ENCODE data around the gene GPR150.
A peak's percentile ranks its signal among the peaks of the same experiment; 100 is the strongest.

GPR150 gene

DNA sequence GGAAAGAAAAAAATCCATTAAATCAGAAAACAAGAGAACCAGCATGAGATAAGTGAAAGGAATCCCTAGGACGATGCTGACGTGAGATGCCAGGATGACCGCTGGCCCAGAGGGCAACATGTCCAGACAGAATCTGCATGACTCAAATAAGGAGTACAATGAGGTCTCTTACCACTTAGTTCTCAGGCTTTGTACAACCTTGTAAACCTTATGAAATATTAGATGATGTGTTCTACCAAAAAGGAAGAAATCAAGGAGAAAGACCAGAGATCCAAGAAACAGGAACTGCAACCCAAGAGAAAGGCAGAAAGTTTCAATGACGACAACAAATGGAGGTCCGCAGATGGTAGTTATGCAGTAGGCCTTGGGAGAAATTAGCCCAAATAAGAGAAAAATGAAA lies 2.8 kb upstream of the GPR150 start:
- no peak overlapping the region for H3K4me3 ChIP-seq (ENCODE audit: low read depth, low read length)
- DNase-seq (ENCODE audit: low read depth): no peak
- TF ChIP-seq, protein P1, sequence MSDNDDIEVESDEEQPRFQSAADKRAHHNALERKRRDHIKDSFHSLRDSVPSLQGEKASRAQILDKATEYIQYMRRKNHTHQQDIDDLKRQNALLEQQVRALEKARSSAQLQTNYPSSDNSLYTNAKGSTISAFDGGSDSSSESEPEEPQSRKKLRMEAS (IDR thresholded peaks at IDR 0.05; ENCODE audit: low read depth, low read length): no peak
- no peak for TF ChIP-seq MYC (IDR thresholded peaks at IDR 0.05; ENCODE audit: low read depth, low read length)
- TF ChIP-seq, protein P2, sequence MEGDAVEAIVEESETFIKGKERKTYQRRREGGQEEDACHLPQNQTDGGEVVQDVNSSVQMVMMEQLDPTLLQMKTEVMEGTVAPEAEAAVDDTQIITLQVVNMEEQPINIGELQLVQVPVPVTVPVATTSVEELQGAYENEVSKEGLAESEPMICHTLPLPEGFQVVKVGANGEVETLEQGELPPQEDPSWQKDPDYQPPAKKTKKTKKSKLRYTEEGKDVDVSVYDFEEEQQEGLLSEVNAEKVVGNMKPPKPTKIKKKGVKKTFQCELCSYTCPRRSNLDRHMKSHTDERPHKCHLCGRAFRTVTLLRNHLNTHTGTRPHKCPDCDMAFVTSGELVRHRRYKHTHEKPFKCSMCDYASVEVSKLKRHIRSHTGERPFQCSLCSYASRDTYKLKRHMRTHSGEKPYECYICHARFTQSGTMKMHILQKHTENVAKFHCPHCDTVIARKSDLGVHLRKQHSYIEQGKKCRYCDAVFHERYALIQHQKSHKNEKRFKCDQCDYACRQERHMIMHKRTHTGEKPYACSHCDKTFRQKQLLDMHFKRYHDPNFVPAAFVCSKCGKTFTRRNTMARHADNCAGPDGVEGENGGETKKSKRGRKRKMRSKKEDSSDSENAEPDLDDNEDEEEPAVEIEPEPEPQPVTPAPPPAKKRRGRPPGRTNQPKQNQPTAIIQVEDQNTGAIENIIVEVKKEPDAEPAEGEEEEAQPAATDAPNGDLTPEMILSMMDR (IDR thresholded peaks at IDR 0.05; ENCODE audit: low read depth, low read length): no peak
- TF ChIP-seq POLR2A (IDR thresholded peaks at IDR 0.05; ENCODE audit: extremely low read depth, insufficient read length): no peak

DNA sequence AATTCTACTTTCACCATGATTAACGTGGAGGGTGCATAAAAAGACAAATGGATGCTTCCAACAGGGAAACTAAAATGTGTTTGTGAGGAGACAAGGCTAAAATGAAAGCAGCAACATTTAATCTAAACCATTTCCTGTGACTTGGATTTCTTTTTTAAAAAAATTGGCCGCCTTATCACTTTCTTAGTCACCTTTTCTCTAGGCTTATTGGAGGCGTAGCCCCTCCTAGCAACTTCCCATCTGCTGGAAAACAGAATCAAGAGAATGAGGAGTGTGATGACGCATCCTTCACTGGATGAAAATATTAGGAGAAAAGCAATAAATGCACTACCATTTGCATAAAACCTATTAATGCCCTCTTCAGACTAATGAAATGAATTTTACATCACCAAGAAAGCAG lies 791 bp upstream of the GPR150 start:
- DNase-seq (ENCODE audit: low read depth): no peak
- TF ChIP-seq, protein P2 (IDR thresholded peaks at IDR 0.05; ENCODE audit: low read depth, low read length): no peak
- no peak for TF ChIP-seq POLR2A (IDR thresholded peaks at IDR 0.05; ENCODE audit: extremely low read depth, insufficient read length)
- TF ChIP-seq, protein P1 (IDR thresholded peaks at IDR 0.05; ENCODE audit: low read depth, low read length): no peak
- no peak for TF ChIP-seq MYC (IDR thresholded peaks at IDR 0.05; ENCODE audit: low read depth, low read length)
- H3K4me3 ChIP-seq (ENCODE audit: low read depth, low read length): no peak overlapping the region

DNA sequence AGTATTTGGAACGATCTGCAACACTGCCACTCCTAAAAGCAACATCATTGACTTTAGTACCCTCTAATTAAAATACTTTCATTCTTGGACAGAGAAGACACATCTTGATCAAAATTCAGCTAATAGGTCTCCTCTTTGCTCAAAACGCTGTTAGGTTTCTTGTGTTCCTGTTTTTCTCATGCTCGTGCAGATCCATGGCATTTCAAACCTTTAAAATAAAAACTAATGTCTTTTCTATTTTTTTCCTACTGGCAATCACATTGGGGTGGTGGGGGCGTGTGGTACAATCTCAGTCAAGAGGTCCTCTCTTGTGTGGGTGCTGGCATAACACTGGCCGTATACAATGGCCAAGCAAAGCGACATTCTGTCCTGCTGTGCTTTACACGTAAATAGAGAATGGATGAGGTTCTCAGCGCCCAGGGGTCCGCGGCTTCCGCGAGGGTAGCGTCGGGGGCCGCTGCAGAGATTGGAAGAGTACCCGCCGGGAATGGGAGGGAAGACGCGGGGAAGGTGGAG lies 315 bp upstream of the GPR150 start:
- H3K4me3 ChIP-seq (ENCODE audit: low read depth, low read length): peak overlapping the region; percentile 64
- peak; percentile 31 for DNase-seq (ENCODE audit: low read depth)
- TF ChIP-seq POLR2A (IDR thresholded peaks at IDR 0.05; ENCODE audit: extremely low read depth, insufficient read length) (no peak), MYC (IDR thresholded peaks at IDR 0.05; ENCODE audit: low read depth, low read length) (no peak)
- TF ChIP-seq, protein P1 (IDR thresholded peaks at IDR 0.05; ENCODE audit: low read depth, low read length): no peak
- TF ChIP-seq, protein P2 (IDR thresholded peaks at IDR 0.05; ENCODE audit: low read depth, low read length): no peak

DNA sequence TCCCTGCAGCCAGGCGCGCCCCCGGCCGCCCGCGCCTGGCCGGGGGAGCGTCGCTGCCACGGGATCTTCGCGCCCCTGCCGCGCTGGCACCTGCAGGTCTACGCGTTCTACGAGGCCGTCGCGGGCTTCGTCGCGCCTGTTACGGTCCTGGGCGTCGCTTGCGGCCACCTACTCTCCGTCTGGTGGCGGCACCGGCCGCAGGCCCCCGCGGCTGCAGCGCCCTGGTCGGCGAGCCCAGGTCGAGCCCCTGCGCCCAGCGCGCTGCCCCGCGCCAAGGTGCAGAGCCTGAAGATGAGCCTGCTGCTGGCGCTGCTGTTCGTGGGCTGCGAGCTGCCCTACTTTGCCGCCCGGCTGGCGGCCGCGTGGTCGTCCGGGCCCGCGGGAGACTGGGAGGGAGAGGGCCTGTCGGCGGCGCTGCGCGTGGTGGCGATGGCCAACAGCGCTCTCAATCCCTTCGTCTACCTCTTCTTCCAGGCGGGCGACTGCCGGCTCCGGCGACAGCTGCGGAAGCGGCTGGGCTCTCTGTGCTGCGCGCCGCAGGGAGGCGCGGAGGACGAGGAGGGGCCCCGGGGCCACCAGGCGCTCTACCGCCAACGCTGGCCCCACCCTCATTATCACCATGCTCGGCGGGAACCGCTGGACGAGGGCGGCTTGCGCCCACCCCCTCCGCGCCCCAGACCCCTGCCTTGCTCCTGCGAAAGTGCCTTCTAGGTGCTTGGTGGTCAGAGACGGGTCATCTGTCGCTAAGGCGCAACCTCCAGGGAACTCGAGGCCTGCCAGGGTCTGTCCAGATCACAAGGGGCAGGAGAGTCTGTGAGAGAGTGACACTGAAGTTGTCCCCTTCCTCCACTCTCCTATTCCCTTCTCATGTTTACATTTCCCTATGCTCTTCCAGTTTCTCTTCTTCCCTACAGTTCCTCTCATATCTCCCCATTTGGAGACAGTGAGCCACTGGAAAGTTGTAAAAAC lies 1.3 kb downstream of the GPR150 start:
- DNase-seq (ENCODE audit: low read depth): peak; percentile 73
- TF ChIP-seq MYC (IDR thresholded peaks at IDR 0.05; ENCODE audit: low read depth, low read length): no peak
- no peak for TF ChIP-seq POLR2A (IDR thresholded peaks at IDR 0.05; ENCODE audit: extremely low read depth, insufficient read length)
- TF ChIP-seq, protein P1 (IDR thresholded peaks at IDR 0.05; ENCODE audit: low read depth, low read length): no peak
- TF ChIP-seq, protein P2 (IDR thresholded peaks at IDR 0.05; ENCODE audit: low read depth, low read length): no peak
- H3K4me3 ChIP-seq (ENCODE audit: low read depth, low read length): peak overlapping the region; percentile 33

DNA sequence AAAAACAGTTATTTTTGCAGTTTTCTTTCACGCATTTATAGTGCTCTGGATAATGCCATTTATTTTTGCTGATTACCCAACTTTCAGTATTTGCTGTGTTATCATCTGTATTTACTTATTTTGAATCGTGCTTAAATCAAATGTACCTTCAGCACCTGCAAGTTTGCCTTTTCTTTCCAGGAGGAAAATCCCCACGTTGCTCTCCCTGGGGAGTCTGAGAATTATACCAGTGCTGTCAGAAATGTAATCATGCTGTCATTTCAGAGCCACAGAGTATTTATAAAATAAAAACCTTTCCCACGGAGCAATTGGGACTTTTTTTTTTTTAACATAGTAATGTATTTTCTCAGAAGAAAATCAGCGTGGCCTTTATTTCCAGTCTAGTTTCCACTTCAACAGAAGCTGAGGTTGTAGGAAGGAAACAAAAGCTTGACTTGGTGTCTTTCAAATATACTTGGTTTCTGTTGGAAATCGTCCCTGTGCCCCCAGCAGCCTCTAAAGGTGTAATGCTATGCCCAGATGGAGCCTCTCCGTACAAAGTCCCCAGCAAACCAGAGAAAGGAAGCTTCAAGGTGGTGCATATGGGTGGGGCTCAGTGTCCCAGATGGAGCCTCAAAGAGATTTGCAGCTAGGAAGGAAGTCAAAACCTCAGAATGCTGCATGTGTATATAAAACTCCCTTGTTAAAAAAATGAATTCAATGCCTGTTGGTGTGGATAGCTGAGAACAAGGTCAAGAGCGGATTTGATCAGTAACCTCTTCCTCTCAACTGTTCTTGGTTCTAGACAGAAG lies 2.1 kb downstream of the GPR150 start:
- H3K4me3 ChIP-seq (ENCODE audit: low read depth, low read length): no peak overlapping the region
- peak; percentile 59 for DNase-seq (ENCODE audit: low read depth)
- TF ChIP-seq MYC (IDR thresholded peaks at IDR 0.05; ENCODE audit: low read depth, low read length) (no peak), POLR2A (IDR thresholded peaks at IDR 0.05; ENCODE audit: extremely low read depth, insufficient read length) (no peak)
